GM12878 (cell line): ENCODE data around the gene COL1A1. TPM values are rescaled to one million over a fixed set of nuclear protein-coding genes. Genes with fewer than 3 reads are reported as not detected.

ENCODE experiments used
- POLR2A ChIP-seq: IDR thresholded peaks from 2 replicates; pipeline ENCODE4 v1.6.1; 2011; ENCODE audit warnings: low read depth, mild to moderate bottlenecking, low read length
- polyA plus RNA-seq, 11 experiments: library from polyadenylated mRNA; depleted of rRNA in 4 of 11; unstranded in 6 of 11; stranded (reverse) in 5 of 11; fragments of >200 nt; fragmentation: Nextera tagmentation in 4 of 11; fragmentation: Illumina TruSeq in 1 of 11; extraction: Ambion mirVana in 4 of 11; extraction: Trizol in 1 of 11; gene quantifications; 1 replicate in 1 of 11; 2 replicates in 10 of 11; pipeline versions ENCODE4 v1.2.1 to v1.2.3, GENCODE V29; 2011 to 2016; ENCODE audit warnings: inconsistent platforms in 2 of 11, missing spikeins in 2 of 11, low read depth in 1 of 11
- total RNA-seq, 4 experiments: library from RNA; depleted of rRNA in 3 of 4; stranded (reverse); fragments of >200 nt in 3 of 4; fragmentation: Illumina TruSeq in 1 of 4; extraction: Trizol in 1 of 4; gene quantifications; 2 replicates each; pipeline versions ENCODE4 v1.2.1 to v1.2.3, GENCODE V29; 2013 to 2021
- TF ChIP-seq, protein P1 (sequence below): fragments of 450-650 bp; IDR thresholded peaks from 2 replicates; pipeline ENCODE4 v1.6.1; 2017; ENCODE audit warnings: mild to moderate bottlenecking, low read depth, inconsistent platforms; ENCODE audit not compliant: poor library complexity, severe bottlenecking
- TF ChIP-seq, protein P2 (sequence below): fragments of 450-650 bp; IDR thresholded peaks from 2 replicates; pipeline ENCODE4 v1.6.1; 2017; ENCODE audit warnings: mild to moderate bottlenecking
- TF ChIP-seq, protein P3 (sequence below): IDR thresholded peaks from 2 replicates; pipeline ENCODE4 v1.6.1; 2011; ENCODE audit warnings: borderline replicate concordance, low read depth, mild to moderate bottlenecking, moderate library complexity, mixed read lengths, low read length; ENCODE audit not compliant: insufficient read depth; ENCODE audit errors: extremely low read length

Gene COL1A1
- total and polyA plus RNA-seq, 10 of the 15 experiments (the other 5 are each of a cell fraction or from before 2014, with no cell fraction given), result 0.18 to 7.7 (median 2.3) TPM

DNA sequence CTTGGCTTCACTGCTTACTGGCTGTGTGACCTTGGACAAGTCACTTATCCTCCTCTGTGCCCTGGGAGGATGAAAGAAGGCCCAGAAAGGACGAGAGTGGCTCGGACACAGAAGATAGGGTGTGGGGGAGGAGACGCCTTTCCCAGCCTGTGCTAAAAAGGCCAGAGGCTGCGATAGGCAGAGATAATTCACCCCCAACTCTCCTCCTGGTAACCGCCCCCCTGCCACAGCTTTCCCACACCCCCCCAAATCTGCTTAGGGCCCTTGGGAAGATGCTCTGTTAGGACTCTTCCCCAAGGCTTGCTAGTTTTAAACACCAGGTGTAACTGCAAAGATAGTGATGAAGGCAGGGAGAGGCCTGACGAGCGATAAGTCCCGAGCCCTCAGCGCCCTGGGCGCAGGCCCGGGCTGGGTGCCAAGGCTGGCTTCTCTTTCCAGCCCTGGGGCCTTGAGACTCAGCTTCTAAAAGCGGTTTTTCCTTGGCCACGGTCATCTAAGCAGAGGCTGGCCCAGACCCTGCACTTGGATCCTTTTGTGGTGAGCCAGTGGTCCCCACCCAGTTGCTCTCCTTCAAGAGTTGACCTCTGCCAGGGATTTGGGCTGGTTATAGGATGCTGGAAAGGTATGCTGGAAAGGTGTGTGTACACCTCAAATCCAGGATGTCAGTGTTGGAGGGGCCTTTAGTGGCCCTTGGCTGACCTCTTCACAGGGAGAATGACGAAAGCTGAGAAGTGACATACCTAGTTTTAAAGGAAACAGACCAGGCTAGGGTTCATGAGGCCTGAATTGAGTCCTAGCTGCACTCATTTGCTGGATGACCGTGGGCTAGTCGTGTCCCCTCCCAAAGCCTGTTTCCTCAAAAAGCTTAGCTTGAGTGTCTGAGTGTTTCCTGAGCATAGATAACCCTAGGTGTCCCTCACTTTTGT is 47.5 kb downstream of the COL1A1 start (continued):
- TF ChIP-seq, protein P1, sequence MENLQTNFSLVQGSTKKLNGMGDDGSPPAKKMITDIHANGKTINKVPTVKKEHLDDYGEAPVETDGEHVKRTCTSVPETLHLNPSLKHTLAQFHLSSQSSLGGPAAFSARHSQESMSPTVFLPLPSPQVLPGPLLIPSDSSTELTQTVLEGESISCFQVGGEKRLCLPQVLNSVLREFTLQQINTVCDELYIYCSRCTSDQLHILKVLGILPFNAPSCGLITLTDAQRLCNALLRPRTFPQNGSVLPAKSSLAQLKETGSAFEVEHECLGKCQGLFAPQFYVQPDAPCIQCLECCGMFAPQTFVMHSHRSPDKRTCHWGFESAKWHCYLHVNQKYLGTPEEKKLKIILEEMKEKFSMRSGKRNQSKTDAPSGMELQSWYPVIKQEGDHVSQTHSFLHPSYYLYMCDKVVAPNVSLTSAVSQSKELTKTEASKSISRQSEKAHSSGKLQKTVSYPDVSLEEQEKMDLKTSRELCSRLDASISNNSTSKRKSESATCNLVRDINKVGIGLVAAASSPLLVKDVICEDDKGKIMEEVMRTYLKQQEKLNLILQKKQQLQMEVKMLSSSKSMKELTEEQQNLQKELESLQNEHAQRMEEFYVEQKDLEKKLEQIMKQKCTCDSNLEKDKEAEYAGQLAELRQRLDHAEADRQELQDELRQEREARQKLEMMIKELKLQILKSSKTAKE, result no peak
- TF ChIP-seq, protein P2, sequence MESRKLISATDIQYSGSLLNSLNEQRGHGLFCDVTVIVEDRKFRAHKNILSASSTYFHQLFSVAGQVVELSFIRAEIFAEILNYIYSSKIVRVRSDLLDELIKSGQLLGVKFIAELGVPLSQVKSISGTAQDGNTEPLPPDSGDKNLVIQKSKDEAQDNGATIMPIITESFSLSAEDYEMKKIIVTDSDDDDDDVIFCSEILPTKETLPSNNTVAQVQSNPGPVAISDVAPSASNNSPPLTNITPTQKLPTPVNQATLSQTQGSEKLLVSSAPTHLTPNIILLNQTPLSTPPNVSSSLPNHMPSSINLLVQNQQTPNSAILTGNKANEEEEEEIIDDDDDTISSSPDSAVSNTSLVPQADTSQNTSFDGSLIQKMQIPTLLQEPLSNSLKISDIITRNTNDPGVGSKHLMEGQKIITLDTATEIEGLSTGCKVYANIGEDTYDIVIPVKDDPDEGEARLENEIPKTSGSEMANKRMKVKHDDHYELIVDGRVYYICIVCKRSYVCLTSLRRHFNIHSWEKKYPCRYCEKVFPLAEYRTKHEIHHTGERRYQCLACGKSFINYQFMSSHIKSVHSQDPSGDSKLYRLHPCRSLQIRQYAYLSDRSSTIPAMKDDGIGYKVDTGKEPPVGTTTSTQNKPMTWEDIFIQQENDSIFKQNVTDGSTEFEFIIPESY, result no peak
- TF ChIP-seq, protein P3, sequence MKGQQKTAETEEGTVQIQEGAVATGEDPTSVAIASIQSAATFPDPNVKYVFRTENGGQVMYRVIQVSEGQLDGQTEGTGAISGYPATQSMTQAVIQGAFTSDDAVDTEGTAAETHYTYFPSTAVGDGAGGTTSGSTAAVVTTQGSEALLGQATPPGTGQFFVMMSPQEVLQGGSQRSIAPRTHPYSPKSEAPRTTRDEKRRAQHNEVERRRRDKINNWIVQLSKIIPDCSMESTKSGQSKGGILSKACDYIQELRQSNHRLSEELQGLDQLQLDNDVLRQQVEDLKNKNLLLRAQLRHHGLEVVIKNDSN, result no peak
- no peak for TF ChIP-seq POLR2A
